PC-3 (cell line): ENCODE data around the gene VWA8. TPM values are rescaled to one million over a fixed set of nuclear protein-coding genes. Genes with fewer than 3 reads are reported as not detected.
A peak's percentile ranks its signal among the peaks of the same experiment; 100 is the strongest.

Experiments used
- ATAC-seq: fragments of 200-7000 bp; cut with Tn5 transposase; 2 replicates; pipeline ENCODE4 v1.9.1; 2020; ENCODE audit warnings: mild to moderate bottlenecking, moderate library complexity
- BruUV-seq: library from RNA; stranded (reverse); fragments of 400-500 nt; replicated peaks from 2 replicates; lab custom pipeline; 2021; lab: Mats Ljungman, UMichigan
- CTCF ChIA-PET: fragments of 300-600 bp; sonication (Branson Sonifier 250); formaldehyde crosslinking; loops from one replicate; lab custom pipeline; 2022; ENCODE audit warnings: antibody characterized with exemption; lab: Charles Lee
- POLR2A ChIA-PET: fragments of 300-600 bp; sonication (Branson Sonifier 250); formaldehyde crosslinking; loops from one replicate; lab custom pipeline; 2022; ENCODE audit warnings: antibody characterized with exemption; ENCODE audit not compliant: unreplicated experiment; lab: Charles Lee
- DNase-seq: peaks from one replicate; pipeline ENCODE4 v3.0.0-alpha.2; 2015
- H2AFZ ChIP-seq: fragments of 300-600 bp; sonication (generic); 2 replicates; pipeline ENCODE4 v1.6.0; 2016; ENCODE audit warnings: antibody characterized with exemption, low read length
- H3F3A ChIP-seq: fragments of 300-600 bp; sonication (generic); one replicate; pipeline ENCODE4 v1.6.0; 2017; ENCODE audit warnings: antibody characterized with exemption, low read length, control low read depth, mild to moderate bottlenecking; ENCODE audit not compliant: unreplicated experiment
- H3K27ac ChIP-seq: fragments of 300-600 bp; sonication (generic); 2 replicates; pipeline ENCODE4 v1.5.1; 2016; ENCODE audit warnings: mild to moderate bottlenecking, low read length
- H3K27me3 ChIP-seq: fragments of 300-600 bp; sonication (generic); 2 replicates; pipeline ENCODE4 v1.6.1; 2016; ENCODE audit warnings: low read length, mixed read lengths
- H3K36me3 ChIP-seq: fragments of 300-600 bp; sonication (generic); 2 replicates; pipeline ENCODE4 v1.6.1; 2016; ENCODE audit warnings: low read depth, mixed run types, low read length, mixed read lengths
- H3K4me1 ChIP-seq: fragments of 300-600 bp; sonication (generic); 2 replicates; pipeline ENCODE4 v1.5.1; 2016; ENCODE audit warnings: low read length; ENCODE audit not compliant: insufficient read depth
- H3K4me2 ChIP-seq: fragments of 300-600 bp; sonication (generic); 2 replicates; pipeline ENCODE4 v1.6.0; 2016; ENCODE audit warnings: low read length
- H3K4me3 ChIP-seq: fragments of 300-600 bp; sonication (generic); 2 replicates; pipeline ENCODE4 v1.5.1; 2016; ENCODE audit warnings: mild to moderate bottlenecking, low read length, mixed read lengths
- H3K79me2 ChIP-seq: fragments of 300-600 bp; sonication (generic); 2 replicates; pipeline ENCODE4 v1.6.1; 2017; ENCODE audit warnings: low read length, mixed read lengths
- H3K9ac ChIP-seq: fragments of 300-600 bp; sonication (generic); 2 replicates; pipeline ENCODE4 v1.6.0; 2016; ENCODE audit warnings: mild to moderate bottlenecking, low read length
- H3K9me2 ChIP-seq: fragments of 300-600 bp; sonication (generic); replicated peaks from 2 replicates; pipeline ENCODE4 v1.6.1; 2016; ENCODE audit warnings: mixed run types, low read length, mixed read lengths
- H3K9me3 ChIP-seq: fragments of 300-600 bp; sonication (generic); 2 replicates; pipeline ENCODE4 v1.6.1; 2016; ENCODE audit warnings: low read length, mixed read lengths
- H4K20me1 ChIP-seq: fragments of 300-600 bp; sonication (generic); 2 replicates; pipeline ENCODE4 v1.6.1; 2016; ENCODE audit warnings: low read length, mixed read lengths
- EZH2 ChIP-seq: fragments of 300-600 bp; sonication (generic); IDR thresholded peaks from one replicate; pipeline ENCODE4 v1.6.1; 2017; ENCODE audit warnings: antibody characterized with exemption, mild to moderate bottlenecking, low read length; ENCODE audit not compliant: unreplicated experiment
- EZH2phosphoT487 ChIP-seq: fragments of 300-600 bp; sonication (generic); IDR thresholded peaks from 2 replicates; pipeline ENCODE4 v1.6.1; 2018; ENCODE audit warnings: mild to moderate bottlenecking, antibody characterized with exemption, low read length, borderline replicate concordance
- intact Hi-C: fragments of 100-400 bp; cut with micrococcal nuclease; formaldehyde crosslinking; loops from 2 replicates; pipeline ENCODE4 v1.9.0; 2023
- total RNA-seq: library from RNA; depleted of rRNA; stranded (reverse); fragments of >200 nt; gene quantifications from 2 replicates; pipeline ENCODE4 v1.2.3, GENCODE V29; 2014
- TF ChIP-seq, protein P1 (sequence below): fragments of 300-600 bp; sonication (generic); conservative IDR thresholded peaks from 2 replicates; pipeline ENCODE4 v1.5.1; 2017; ENCODE audit warnings: antibody characterized with exemption, low read depth, mild to moderate bottlenecking, low read length

Gene VWA8
- total RNA-seq, 1 experiment from 2014 or later = 10.0 TPM

DNA sequence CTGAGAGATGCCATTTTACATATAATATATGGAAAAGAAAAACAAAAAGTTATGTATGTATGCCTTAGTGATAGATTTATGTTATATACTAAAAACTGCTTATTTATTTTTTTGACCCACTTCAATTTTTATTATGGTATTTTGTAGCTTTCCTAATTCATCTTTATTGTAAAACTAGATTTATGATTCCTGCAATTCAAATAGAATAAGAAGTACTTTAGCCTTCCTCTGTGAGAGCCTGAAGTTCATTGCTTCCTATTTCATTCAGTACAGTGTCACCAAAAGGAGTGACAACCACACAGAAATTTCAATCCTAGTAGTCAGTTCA lies 345.4 kb downstream of the VWA8 start:
- no TSS peak for BruUV-seq
- no peaks in the 10 kb centered on the region for H3K79me2 ChIP-seq
- no peaks in the 10 kb centered on the region for H3K27me3 ChIP-seq
- peaks cover 34% of the 10 kb centered on the region for H3K4me1 ChIP-seq
- DNase-seq (no peak), ATAC-seq (no peak)
- ChIA-PET CTCF (interaction anchor here (0.8 kb wide), 1 partner anchor 118 kb away, joined by 3 read pairs; no protein-coding TSS in a partner anchor), POLR2A (no interaction called here)
- no peak overlapping the region for H2AFZ ChIP-seq
- no peaks in the 10 kb centered on the region for H3F3A ChIP-seq
- H3K4me3 ChIP-seq = no peak overlapping the region
- TF ChIP-seq EZH2 (no peak), EZH2phosphoT487 (no peak)
- TF ChIP-seq, protein P1, sequence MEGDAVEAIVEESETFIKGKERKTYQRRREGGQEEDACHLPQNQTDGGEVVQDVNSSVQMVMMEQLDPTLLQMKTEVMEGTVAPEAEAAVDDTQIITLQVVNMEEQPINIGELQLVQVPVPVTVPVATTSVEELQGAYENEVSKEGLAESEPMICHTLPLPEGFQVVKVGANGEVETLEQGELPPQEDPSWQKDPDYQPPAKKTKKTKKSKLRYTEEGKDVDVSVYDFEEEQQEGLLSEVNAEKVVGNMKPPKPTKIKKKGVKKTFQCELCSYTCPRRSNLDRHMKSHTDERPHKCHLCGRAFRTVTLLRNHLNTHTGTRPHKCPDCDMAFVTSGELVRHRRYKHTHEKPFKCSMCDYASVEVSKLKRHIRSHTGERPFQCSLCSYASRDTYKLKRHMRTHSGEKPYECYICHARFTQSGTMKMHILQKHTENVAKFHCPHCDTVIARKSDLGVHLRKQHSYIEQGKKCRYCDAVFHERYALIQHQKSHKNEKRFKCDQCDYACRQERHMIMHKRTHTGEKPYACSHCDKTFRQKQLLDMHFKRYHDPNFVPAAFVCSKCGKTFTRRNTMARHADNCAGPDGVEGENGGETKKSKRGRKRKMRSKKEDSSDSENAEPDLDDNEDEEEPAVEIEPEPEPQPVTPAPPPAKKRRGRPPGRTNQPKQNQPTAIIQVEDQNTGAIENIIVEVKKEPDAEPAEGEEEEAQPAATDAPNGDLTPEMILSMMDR = no peak
- H3K4me2 ChIP-seq = no peak overlapping the region
- H3K36me3 ChIP-seq = no peaks in the 10 kb centered on the region
- no peaks in the 10 kb centered on the region for H3K9me3 ChIP-seq
- no peak overlapping the region for H3K9ac ChIP-seq
- H4K20me1 ChIP-seq = no peaks in the 10 kb centered on the region
- H3K27ac ChIP-seq = no peak overlapping the region
- intact Hi-C loops = no loop called here
- no peaks in the 10 kb centered on the region for H3K9me2 ChIP-seq

DNA sequence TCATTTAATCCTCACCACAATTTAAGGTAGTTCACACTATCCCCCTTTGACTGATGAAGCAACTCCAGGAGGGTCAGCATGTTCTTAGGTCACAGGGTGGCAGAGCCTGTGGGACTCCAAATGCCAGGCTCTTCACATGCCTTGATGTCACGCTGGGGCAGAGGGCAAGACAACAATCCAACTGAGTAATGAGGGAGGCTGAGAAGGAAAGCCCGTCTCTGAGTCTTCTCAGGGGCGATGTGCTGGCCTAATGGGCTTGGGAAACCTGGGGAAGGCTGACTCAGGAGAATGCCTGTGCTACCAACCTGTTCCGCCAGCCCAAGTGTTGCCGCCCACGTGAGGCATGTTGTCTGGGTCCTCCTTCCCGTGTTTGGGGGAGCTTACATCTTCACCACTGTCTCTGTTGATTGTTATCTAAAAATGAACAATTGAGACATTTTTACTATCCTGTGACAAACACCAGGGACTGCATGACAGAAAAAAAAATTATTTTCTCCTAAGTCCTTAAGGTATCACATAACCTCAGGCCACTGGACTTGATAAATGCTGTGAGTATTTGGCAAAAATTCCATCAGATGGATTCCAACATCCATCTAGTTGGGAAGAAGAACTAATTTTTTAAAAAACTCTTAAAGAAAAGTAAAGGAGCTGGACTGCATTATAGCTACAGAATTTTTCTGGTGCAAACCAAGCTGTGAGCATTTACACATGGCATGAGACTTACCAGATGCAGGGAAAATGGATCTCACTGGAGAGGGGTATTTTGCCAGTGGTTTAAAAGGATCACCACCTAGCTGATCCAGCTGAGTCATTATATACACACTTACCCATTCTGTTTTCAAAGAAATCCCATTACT lies 346.0 kb downstream of the VWA8 start:
- Histone ChIP-seq H3K79me2 (no peaks in the 10 kb centered on the region), H3K9ac (no peak overlapping the region), H3K36me3 (no peaks in the 10 kb centered on the region), H3K4me1 (peaks cover 40% of the 10 kb centered on the region), H3K4me2 (no peak overlapping the region), H3K9me3 (no peaks in the 10 kb centered on the region), H3K4me3 (no peak overlapping the region), H3K9me2 (no peaks in the 10 kb centered on the region), H3F3A (no peaks in the 10 kb centered on the region), H3K27ac (no peak overlapping the region), H2AFZ (no peak overlapping the region), H4K20me1 (no peaks in the 10 kb centered on the region), H3K27me3 (no peaks in the 10 kb centered on the region)
- CTCF ChIA-PET = interaction anchor here (0.8 kb wide), 1 partner anchor 117 kb away, joined by 3 read pairs; no protein-coding TSS in a partner anchor
- POLR2A ChIA-PET = interaction anchor here (0.6 kb wide), 1 partner anchor 115 kb away, joined by 3 read pairs; no protein-coding TSS in a partner anchor
- intact Hi-C loops = loop anchor here (5.0 kb wide), 1 partner anchor 32 kb away; no protein-coding TSS in a partner anchor
- TF ChIP-seq, protein P1 = no peak
- TF ChIP-seq EZH2phosphoT487 = no peak
- no peak for TF ChIP-seq EZH2
- peak; percentile 12 for DNase-seq
- peak; percentile 12; the same call in 1 of the 2 replicates for ATAC-seq
- BruUV-seq = no TSS peak
